Colon (tissue), 2 donors: ENCODE data around the gene MORN1.

ENCODE experiments used
- FAIRE-seq: peaks from 2 replicates; lab custom pipeline; 2012; peaks lifted over from hg19 to GRCh38; lab: Jason Lieb, UNC
- donor health status: control.
- donor health status: control.

The MORN1 gene

DNA sequence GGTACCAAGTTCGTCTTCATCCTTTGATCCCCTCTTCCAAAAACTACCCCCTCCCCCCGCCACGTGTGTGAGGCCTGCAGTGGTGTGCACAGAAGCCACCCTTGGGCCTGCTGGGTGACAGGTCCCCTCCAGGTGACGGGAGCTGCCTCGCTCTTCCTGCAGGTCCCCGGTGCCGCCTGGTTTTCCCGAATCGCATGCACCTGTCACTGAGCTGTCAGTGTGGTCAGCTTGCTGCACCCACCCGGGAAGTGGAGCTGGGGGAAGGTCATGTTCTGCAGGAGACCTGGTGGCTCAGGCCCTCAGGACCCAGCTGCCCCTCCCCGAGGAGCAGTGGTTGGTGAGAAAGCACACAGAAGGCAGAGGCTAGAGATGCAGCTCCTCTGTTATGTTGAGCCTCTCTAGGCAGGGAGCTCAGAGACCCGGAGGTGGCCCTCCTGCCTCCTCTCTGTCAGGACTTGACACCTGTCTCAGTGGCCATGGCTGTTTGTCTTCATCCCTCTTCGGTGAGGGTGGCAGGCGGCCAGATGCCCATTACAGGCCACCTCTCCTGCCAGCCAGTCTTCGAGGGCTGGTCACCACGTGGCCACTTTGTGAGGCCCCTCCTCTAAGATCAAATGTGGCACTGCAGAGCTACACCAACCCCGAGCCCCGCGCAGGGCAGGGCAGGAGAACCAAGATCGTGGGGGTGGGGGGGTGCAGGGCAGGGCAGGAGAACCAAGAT lies 102.4 kb downstream of the MORN1 start:
- FAIRE-seq = no peak

DNA sequence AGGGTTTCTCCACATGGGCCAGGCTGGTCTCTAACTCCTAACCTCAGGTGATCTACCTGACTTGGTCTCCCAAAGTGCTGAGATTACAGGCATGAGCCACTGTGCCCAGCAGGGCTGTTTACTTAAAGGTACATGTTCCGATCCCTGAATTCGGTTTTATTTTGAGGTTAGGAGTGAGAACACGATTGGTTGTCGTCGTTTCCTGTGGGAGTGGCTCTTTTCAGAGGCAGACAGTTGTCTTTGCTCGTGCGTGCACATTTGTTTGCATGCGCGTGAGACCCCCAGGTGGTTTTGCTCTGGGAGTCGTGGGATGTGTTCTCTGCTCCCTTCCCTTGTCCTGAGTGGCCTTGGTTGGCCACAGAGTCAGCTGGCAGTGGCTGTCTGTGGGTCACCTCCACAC lies 103.0 kb downstream of the MORN1 start:
- FAIRE-seq = no peak

DNA sequence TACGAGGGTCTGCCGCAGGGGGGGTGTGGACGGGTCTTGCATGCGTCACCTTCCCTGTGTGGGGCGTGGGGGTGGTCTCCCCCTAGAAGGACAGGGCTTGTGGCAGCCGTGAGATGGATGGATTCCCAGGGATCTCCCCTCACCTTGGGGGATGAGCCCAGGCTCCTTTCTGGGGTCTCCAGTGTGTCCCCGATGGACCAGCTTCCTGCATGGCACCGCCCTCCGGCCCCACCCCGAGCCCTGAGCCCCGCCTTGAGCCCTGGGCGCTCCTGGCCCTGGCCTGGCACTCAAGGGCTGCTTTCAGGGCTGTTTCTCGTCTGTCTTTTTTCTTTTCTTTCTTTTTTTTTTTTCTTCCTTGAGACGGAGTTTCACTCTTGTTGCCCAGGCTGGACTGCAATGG lies 103.7 kb downstream of the MORN1 start:
- no peak for FAIRE-seq

DNA sequence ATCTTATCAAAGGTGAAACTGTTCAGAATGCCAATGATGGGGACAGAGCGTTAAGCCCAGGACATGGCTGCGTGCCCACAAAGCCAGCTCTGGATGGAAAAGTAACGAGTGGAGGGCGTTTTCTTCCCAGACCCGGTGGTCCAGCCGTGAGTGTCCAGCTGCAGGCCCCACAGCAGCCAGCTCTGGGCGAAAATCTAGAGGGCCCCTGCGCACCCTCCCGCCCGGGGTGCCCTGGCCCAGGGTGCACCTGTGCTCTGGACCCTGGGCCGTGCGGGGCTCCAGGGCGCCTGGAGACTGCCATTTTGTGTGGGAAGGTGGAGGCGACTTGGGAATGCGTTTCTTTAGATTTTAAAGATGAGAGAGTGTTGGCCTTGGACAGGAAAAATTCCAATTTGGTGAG lies 104.4 kb downstream of the MORN1 start:
- FAIRE-seq = no peak

DNA sequence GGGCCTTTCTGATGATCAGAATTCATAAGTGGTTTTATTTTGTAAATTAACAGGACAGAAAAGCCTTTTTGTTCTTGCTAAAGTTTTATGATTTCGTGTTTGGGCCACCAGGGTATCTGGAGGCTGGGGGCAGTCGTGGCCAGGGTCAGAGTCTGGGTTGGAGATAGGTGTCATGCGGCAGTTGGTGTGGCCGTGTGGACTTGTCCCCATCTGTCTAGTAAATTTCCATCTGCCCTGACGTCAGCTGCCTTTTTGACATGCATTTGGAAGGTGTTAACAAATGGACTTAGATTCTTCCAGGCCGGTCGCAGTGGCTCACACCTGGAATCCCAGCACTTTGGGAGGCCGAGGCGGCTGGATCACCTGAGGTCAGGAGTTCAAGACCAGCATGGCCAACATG lies 106.4 kb downstream of the MORN1 start:
- no peak for FAIRE-seq

DNA sequence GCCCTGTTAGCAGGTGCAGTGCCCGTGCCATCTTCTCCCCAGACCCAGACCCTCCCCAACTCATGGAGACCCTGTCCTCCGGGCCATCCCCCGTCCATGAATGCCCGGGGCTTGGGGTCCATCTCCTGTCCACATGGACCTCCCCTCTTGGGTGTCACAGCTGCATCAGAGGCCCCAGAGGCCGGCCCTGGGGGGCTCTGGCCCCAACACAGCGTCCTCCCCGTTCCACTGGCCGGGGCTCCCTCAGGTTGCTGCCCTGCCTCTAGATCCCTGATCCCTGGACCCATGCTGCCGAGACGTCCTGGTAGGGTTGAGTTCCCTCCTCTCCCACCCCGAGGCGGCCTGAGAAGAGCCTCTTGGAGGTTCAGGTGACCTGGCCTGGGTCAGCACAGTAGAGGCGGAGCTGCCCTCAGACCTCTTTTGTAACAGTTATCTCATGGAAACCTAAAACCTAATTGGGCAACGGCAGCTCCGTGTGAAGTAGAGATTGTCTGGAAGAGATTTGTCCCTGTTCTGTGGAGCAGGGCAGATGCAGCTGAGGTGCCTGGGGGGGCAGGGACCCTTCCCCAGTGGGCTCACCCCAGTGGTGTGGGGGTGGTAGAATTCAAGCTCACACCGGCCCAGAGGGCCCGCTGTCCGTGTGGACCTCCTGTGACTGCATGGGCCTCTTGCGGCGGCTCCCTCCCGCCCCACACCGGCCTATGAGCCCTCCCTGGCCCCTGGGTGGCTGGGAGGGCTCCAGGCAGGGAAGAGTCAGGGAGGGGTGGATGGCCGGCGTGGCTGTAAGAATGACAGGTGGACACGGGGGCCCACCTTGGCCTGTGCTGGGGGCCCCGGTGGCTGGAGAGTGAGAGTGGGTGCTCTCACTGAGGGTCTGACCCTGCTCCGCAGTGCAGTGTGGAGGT lies 107.1 kb downstream of the MORN1 start:
- FAIRE-seq = no peak

DNA sequence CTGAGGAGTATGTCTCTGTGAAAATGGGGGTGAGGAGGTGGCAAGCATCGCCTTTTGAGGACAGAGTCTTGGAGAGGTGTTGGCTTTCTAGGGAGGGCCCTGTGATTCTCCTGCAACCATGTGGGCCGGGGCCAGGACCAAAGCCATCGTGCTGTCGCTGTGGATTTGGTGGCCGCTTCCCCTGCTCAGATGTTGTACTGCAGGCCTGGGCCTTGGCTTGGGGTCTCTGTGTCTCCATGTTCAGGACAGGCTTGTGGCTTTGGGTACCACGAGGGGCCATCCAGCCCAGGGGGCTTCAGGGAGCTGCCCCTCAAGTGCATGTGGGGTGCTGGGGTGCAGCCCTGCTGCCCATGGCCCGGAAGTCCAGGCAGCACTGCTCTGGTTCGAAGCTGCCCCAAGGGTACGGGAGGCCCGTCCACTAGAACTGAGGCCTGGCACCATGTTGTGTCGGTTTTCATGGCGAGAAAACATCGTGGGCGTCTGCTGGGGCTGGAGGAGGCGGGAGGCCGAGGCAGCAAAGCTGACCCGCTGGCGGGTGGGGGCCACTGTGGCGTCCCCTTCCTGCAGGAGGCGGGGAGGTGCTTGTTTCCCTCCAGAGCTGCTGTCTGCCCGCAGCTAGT lies 107.9 kb downstream of the MORN1 start:
- FAIRE-seq = no peak

DNA sequence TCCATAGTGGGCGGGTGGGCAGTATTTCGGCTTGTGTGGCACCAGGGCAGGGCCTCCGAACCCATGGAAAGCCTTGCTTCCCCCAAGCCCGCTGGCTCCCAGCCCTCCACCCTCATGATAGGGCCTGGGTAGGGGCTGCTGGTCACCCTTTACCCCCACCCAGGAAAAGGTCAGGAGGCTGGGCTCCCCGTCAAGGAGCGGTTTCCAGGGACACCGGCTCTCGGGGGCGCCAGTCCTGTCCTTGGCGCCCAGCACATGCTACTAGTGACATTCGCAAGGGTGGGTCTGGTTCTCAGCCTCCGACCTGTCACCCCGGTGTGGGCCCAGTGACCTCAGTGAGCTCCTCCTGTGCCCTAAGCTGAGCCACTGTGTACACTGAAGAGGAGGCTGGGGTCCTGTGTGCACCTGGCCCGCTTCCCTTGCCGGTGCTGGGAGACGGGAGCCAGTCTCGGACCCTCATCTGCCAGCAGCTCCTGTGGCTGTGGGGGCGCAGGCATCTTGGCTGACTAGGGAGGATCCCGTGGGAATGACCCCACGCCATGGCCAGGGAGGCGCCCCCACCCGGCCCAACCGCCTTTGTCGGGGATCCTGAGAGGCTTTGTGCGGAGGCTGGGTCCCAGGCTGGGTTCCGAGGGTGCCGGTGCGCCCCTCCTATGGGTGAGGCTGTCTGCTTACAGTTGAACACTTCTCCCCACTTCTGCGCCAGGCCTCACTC lies 108.6 kb downstream of the MORN1 start:
- FAIRE-seq = no peak

DNA sequence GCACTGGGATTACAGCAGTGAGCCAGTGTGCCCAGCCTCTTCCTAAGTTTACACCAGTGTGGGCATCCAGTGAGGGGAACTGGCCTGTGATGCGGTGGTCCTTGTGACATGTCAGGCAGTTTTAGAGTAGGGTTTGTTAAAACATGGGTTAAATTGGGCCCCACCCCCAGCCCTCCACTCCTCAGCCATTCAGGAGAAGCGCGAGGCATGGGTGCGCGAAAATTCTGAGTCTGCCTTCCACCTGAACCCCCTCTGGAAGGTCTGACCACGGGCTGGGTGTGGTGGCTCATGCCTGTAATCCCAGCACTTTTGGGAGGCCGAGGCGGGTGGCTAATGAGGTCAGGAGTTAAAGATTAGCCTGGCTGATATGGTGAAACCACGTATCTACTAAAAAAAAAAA lies 111.5 kb downstream of the MORN1 start:
- FAIRE-seq = no peak

DNA sequence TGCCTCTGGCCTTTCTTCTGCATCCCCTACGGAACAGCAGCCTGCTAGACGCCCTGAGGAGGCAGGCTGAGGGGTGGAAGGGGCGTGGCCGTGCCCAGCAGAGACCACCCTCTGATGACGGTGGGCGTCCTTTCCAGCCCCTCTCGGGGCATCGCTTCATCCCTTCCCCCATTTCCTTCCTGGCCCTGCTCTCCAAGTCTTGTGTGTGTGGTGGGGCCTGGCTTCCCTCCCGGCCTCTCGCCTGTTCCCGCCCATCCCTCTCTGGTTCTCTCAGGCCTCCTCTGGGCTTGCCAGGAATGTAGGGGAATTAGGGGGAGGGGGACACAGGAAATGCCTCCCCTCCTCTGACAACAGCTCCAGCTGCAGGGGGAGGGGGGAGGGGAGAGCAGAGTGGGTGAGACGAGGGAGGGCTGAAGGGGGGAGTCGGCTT lies 112.1 kb downstream of the MORN1 start:
- FAIRE-seq = no peak

DNA sequence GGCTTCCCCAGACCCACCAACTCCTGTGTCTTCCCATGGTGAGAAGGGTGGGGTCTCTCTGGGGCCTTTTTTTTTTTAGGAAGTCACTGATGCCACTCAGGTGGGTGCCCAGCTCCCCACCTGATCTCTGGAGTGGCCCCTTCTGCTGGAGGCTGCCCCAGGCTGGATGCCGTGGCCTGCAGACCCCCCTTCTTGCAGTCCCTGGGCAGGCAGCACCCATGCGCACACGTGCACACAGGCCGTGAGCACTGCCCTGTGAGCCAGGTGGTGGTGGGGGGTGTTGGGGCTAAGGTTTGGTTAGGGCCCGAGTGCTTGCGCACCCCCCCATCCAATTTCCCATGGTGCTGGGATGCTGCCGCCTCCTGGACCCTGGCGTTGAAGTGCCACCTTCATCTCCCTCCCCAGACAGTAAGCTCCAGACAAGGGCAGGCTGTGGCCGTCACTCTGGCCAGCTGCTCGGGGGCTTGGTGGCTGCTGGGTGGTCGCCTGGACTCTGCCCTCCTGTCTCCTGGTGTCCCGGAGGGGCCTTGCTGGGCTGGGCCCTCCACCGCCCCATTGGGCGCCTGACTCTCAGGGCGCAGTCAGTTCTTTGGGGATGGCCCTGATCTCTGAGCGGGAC lies 112.7 kb downstream of the MORN1 start:
- no peak for FAIRE-seq

DNA sequence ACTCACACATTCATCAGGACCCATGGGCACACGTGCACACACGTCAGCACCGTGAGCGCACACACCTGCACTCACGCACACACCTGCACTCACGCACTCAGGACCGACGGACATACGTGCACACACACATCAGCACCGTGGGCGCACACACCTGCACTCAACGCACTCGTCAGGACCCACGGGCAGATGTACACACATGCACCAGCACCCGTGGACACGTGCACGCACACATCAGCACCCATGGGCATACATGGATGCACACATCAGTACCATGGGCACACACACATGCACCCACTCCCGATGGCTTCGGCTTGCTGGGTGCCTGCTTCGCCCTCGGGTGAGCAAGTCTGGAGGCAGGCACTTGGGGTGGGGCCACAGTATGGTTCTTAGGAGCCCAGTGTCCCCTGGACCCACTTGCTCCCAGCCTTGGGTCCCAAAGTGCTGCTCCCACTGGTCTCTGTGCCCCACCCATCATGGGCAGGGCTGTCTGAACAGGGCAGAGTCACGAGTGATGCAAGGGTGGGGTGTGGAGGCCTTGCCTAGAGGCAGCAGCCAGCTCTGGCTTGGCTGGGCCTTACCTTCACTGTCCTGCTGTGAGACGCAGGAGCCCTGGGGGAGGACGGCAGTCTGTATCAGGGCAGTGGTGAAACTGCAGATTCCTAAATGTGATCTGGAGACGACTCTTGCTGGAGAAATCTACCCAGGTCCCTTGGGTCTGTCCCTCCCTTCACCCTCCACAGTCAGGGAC lies 113.4 kb downstream of the MORN1 start:
- no peak for FAIRE-seq

DNA sequence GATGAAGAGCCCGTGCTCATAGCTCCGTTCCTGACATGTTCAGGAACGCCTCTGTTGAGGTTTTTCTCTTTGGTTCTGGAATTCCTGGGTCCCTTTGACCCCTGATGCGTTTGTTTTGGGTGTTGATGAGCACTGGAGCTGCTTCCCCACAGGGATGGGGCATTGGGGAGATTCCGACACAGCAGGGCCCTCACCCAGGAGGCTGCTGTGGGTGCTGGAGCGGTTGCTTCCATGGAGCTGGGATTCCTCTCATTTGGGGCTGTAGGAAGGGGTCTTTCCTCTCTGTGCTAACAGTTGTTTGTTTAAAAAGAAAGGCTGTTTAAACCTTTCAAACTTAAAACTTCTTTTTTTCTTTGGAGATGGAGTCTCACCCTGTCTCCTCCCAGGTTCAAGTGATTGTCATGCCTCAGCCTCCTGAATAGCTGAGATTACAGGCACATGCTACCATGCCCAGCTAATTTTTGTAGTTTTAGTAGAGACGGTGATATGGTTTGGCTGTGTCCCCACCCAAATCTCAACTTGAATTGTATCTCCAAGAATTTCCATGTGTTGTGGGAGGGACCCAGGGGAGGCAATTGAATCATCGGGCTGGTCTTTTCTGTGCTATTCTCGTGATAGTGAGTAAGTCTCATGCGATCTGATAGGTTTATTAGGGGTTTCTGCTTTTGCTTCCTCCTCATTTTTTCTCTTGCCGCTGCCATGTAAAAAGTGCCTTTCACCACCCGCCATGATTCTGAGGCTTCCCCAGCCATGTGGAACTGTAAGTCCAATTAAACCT lies 114.4 kb downstream of the MORN1 start:
- FAIRE-seq = no peak

DNA sequence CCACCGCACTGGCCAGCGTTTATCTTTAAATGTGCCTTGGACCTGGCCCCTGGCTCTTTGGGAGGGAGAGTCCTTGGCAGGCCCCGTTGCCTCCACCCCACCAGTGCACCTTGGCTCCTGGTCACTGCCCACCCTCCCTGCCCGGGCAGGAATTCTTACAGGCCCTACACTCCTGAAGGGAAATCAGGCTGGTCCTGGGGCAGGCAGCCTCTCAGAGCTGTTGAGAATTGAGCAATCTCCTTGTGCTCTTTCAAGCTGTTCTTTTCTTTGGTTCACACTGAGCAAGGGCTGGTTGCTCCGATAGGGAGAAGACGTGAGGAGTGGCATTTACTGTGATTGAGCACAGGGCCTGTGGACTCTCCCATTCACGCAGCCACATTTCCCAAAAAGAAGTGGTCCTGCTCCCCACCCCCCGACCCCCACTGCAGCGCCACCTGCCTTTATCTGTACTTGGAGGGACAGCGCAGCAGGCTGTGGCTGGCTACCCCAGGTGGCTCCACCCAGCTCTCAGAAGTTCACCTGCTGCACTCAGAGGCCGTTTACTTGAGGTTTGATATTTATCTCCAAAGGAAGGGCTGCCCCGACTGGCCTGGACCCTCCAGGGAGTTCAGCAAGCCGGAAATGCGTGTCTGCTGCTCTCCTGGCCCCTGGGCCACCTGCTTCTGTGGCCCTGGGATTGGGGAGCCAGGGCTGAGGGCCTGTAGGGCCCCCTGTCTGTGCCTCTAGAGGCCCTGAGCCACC lies 115.4 kb downstream of the MORN1 start:
- no peak for FAIRE-seq

DNA sequence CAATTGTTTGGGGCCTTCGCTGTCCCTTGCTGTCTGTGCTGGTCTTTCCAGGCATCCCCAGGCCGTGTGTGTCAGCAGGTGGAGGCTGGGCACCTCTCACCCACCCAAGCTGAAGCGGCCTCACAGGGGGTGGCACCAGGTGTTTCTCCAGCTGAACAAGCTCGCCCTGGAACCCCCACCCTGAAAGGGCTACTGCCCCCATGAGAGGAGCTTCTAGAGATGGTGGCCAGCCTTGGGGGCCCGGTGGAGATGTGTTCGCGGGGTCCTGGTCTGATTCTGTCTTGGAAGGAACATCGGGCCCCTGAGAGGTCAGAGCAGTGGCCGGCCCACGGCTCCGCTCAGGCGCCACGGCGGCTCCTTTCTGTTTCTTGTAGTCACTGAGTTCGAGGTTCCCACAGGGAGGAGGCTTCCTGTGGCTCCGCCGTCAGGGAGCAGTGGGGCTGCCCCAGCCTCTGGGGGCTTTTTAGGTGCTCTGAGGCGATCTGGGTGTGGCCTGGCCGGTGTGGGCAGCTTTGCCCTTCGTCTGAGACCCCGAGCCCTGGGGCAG lies 116.4 kb downstream of the MORN1 start:
- no peak for FAIRE-seq

DNA sequence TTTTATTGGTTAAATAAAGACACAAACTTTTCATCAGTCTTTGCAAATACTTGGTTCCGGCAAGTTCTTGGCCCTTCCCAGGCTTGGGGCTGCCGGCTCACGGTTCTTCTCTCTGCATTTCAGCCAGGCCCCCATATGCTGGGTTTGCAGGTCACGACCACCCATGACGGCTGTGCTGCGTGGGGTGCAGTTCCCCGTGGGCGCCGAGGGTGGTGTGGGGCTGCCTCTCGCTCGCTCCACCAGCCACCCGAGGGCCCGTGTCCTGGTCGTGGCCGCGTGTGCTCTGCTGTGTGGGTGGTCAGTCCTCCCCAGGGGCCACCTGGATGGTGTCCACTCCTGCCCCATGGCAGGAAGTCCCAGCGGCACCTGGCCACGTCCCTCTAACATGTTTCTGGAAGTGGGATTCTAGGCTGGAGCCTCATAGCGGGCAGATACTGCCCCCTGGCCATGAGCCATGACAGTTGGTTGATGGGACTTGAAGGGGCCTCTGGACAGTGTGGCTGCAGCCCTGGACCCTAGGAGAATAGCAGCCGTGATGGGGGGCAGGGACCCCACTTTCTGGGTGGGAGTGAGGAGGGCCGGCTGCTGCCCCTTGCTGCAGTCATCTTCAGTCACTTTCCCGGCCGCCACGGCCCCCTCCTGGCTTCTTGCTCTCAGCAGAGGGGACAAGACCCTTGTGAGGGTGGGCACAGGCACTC lies 117.0 kb downstream of the MORN1 start:
- no peak for FAIRE-seq

DNA sequence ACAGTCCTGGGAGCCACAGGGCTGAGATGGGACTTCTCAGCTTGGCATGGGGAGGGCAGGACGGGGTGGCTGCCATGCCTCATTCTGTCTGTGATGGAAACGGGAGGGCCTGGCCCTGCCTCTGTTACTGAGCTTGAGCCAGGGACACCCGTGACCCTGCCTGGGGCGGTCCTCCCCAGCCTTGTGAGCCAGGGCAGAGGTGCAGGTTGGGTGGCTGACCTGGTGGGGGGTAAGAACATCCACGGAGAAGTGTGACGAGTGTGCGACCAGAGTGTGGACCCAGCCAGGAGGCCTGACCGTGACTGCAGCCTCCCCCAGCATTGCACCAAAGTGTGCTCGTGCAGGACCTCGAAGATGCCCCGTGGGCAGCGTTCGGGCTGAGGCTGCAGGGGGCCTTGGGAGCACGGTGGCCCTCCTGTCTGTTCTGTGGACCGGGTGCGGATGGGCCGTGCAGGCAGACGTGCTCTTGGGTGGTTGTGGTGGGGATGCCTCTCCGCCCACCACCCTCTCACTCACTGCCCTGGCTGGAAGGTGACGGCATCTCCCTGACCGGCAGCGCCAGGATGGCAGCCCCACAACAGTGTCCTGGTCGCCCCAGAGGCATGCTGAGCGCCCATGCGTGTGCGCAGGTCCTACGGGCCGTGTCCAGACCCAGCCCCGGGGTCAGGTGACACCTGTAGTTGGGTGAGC lies 117.8 kb downstream of the MORN1 start:
- FAIRE-seq = no peak
